ENCODE data around the gene MOB3C. TPM values are rescaled to one million over a fixed set of nuclear protein-coding genes. Genes with fewer than 3 reads are reported as not detected.
A peak's percentile ranks its signal among the peaks of the same experiment; 100 is the strongest.

MOB3C gene
- total RNA-seq, 1 donor from 2014 or later: 19.6 TPM

- DNase-seq: peak; percentile 97
Measured at GRCh38 chr1:46603858-46604549, 12.6 kb downstream of the MOB3C start, which contains the start of gene MKNK1. MKNK1 (minus strand) TSS chr1:46604268; CDS start chr1:46583327, 20,941 bp downstream.

GRCh38 chr1:46603481-46603857 is 13.1 kb downstream of the MOB3C start:
- peak; percentile 28 for DNase-seq

DNA sequence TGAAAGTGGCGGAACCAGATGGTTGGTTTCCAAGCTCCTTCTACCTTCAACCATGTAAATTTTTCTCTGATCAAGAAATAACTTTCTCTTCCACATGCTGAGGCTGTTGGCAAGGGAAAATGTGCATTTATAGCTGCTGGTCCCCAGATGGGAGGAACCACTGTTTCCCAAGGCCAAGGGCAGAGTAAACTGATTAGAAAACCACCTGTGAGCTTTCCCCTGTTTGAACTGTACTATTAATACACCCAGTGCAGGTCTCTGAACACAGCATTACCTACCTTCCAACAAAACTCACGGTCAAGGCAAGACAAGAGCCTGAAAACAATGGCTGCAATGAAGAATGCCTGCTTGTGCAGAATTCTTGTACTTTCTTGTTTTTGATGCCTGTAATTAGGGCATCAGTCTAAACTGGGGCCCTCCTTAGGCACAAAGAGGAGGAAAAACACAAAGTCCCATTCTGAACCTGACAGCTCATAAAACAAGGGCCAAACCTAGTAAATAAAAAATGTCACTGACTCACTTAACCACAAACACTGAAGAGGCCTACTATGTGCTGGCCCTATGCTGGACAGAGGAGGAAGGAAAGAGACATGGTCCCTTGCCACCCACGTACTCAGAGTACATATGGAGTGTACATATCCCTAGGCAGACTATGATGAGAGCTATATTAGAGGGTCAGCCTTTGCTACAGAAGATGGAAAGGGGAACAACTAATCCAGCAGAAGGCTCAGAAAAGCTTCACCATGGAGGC is 15.2 kb downstream of the MOB3C start:
- DNase-seq: no peak

DNA sequence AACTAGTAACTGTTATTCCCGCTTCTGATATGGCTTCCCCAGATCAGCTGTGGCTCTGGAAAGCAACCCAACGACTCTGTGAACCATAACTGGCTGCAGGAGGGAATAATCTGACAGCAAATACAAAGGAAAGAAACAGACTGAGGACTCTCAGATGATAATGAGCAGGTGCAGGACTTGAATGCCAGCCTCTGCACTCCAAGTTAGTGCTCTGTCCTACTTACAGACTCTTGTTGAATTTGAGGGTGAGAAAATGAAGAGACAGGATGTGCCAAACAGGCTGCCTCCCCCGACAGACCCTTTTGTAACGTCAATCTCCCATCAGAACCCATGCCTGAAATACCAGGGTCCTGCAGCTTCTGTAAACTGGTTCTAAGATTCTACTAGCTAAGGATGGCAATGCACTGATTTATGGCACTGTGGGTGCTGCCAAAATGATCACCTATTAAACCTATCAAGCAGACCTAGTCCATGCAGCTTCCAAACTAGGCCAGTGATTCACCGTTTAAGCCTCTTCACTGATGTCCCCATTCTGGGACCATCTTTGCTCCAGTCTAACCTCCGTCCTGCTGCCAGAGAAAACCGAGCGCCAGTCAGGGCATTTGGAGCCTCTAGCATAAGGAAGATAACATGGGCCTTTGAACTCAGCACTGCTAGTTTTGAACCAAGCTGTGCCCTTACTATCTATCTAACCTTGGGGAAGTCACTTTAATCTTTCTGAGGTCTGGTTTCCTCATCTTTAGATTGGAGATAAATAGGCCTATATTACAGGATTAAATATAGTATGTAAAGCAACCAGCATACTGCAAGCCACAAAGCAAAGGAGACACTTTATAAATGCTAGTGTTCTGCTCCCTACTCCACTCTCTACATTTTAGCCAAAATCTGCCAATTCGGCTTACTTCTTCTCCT is 17.3 kb downstream of the MOB3C start:
- DNase-seq: no peak

- no peak for DNase-seq
Measured at GRCh38 chr1:46596846-46597245, 19.8 kb downstream of the MOB3C start.

GRCh38 chr1:46596036-46596435 is 20.6 kb downstream of the MOB3C start:
- no peak for DNase-seq

- no peak for DNase-seq
Measured at GRCh38 chr1:46595127-46595526, 21.5 kb downstream of the MOB3C start.

DNA sequence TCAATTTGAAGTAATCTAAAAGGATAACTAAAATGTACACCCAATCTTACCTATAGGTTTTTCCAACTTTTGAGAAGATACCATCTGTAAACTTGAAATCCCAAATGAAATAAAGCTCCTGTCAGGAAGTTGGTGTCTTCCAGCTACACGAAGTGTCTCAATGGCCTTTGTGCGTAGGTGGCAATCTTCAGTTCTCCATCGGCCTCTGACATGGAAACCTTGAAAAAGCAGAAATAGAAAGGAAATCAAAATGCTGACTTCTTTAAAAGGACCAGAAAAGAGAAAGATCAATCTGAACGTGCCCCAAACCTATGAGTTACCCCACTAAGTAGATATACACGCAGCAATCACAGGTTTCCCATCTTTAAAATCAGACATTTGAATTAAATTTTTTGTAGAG is 22.5 kb downstream of the MOB3C start:
- no peak for DNase-seq

- DNase-seq: no peak
Measured at GRCh38 chr1:46592823-46593222, 23.8 kb downstream of the MOB3C start.

DNA sequence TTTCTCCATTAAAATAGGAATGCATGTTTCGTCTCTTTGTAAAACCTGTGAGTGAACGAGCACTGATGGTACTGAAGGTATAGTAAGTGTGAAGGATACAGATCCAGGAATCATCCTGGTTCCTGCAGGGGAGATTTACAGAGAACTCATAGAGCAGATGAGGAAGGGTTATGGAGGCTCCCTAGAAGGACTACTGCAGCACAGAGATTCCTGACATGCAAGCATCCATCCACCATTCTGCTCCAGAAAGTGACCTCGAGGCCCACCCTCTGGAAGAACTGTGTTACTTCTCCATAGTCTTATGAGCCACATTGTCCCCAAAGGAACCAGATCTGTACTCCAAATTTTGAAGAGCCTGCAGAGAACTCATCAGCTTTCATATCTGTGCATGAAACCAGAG is 27.1 kb downstream of the MOB3C start:
- no peak for DNase-seq

GRCh38 chr1:46587069-46587468 is 29.5 kb downstream of the MOB3C start:
- DNase-seq: no peak

DNA sequence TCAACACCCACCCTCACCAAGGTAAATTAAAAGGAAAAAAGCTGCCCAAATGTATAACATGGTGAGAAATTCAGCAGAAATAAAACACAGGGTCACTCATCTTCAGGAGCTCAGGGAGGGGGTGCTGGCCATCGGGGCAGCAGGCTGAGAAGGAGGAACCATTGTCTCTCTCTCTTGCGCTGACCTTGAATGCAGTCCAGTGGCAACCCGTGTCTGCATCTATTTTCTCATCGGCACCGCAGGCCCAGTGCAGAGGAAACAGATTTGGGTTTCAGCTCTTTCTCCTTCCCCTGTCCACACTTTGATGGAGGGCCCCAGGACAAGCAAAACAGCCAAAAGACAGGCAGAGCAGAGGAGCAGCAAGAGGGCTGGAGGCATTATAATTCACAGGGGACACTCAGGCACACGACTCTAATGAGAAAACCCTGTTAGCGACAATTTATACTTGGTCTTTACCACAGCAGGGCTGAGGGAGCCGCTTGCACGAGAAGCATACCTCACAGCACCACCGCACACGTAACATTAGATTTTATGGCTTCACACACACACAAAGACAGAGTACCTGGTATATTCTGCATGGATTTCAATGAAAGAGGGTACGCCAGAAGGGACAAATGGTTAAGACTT is 31.2 kb downstream of the MOB3C start:
- DNase-seq: no peak

- DNase-seq: no peak
Measured at GRCh38 chr1:46583494-46583893, 33.1 kb downstream of the MOB3C start.

GRCh38 chr1:46582972-46583371 is 33.6 kb downstream of the MOB3C start:
- DNase-seq: no peak

- DNase-seq: no peak
Measured at GRCh38 chr1:46581681-46582455, 34.7 kb downstream of the MOB3C start.

DNA sequence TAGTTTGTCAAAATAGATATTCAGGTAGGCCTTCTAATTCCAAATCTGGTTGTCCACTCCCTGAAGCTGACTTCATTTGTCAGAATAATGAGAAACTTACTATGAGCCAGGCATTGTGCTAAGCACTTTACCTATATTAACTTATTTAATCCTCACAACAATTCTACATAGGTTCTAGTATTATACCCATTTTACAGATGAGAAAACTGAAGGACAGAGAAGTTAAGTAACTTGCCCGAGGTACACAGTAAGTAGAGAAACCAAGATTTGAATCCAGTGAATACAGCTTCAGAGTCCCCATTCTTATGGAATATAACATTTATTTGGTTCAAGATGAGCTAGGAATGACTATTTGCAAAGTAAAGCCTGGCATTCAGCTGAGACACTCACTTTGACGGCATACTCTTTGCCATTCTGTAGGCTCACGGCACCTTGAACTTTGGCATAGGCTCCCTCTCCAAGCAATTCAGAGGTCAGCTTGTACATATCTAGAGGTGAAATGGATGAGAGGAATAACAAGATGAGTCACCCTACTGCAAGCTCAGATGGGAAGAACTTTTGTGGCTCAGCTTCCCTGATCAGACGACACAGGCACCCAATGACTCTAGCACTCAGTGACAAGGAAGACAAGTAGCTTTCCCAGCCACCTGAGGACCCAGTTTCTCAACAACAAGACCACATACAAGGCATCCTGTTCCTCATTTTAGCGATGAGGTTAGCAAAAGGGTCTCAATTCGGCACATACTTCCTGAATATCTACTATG is 36.3 kb downstream of the MOB3C start:
- no peak for DNase-seq

GRCh38 chr1:46577671-46578070 is 38.9 kb downstream of the MOB3C start:
- DNase-seq: no peak

- DNase-seq: no peak
Measured at GRCh38 chr1:46576596-46576995, 40.0 kb downstream of the MOB3C start.

- no peak for DNase-seq
Measured at GRCh38 chr1:46575778-46576177, 40.8 kb downstream of the MOB3C start.

- DNase-seq: no peak
Measured at GRCh38 chr1:46575300-46575699, 41.3 kb downstream of the MOB3C start.

GRCh38 chr1:46571691-46572225 is 44.9 kb downstream of the MOB3C start:
- no peak for DNase-seq
